ENCODE results near the gene SLC29A3.
"Not testable (repeated sequence)": the region's sequence is repeated elsewhere in the genome, so short reads cannot be mapped to it uniquely, and the experiment has no call there.

SLC29A3 gene

DNA sequence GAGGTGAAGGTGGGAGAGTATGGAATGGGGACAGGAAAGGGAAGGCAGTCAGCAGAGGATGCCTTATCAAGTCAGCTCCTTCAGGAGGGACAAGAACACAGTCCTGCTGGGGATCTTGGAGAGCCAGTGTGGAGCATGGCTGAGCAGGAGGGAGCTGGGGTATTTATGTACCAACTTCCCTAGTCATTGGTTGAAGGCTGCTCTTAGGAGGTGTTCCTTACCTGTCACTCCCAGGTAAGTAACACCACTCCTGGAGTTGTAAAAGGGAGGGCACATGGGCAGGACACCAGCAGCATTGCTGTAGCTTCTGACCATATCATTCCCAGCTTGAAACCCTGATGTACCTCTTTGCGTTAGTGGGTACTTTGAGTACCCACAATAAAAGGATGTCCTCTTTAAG is 29.8 kb downstream of the SLC29A3 start:
- no peak for DNase-seq

DNA sequence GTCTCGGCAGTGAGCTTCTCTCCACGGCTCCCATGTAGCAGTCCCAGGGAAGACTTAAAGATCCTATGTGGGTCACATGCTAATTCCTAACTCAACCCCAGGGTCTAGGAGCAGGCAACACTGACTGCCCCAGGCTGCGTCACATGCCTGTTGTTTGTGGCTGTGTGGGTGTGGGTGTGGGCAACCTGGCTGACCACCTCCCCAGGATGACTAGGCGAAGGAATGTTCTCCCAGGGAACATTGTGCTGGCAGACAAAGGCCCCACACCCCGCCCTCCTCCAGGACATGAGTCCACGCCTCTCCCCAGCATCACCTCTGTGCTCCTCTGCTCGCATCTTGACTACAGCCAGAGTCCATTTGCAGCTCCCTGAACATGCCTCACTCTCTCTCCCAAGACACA is 30.3 kb downstream of the SLC29A3 start:
- no peak for DNase-seq

DNA sequence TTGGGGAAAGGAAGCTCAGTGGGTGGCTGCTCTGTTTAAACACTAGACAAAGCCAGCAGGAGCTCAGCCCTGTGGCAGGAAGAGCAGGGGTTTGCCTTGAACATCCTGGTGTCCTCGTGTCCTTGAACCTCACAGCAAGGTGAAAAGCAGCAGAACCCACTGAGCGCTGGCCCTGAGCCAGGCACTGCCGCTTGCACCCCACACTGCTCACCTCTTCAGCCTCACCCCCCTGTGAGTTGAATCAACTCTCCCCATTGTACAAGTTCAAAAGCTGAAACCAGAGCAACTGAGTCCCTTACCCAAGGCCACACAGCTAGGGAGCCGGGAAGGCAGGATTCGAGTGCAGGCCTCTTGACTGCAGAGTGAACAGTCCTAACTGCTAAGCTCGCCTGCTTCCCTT is 32.0 kb downstream of the SLC29A3 start:
- DNase-seq: no peak

DNA sequence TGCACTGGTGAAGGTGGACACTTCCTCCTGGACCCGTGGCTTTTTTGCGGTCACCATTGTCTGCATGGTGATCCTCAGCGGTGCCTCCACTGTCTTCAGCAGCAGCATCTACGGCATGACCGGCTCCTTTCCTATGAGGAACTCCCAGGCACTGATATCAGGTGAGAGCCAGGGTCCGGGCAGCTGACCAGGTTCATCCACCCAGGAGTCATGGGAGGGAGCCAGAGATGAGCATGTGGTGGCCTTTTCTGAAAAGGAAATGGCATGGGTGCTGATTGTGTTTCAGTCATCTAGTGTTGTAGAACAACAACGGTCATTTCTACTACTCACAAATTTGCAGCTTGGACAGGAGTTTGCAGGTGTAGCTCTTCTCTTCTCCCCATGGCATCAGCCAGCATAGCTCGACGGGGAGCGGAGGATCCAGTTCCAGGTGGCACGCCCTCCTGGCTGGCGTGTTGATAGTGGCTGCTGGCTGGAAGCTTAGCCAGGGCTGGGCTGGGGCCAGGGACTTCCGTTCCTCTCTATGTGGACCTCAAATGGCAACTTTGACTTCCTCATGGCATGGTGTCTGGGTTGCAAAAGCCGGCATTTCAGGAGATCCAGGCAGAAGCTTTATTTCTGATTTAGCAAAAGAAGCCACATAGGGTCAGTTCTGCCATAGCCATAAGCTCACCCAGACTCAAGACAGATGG is 32.7 kb downstream of the SLC29A3 start:
- DNase-seq: no peak

DNA sequence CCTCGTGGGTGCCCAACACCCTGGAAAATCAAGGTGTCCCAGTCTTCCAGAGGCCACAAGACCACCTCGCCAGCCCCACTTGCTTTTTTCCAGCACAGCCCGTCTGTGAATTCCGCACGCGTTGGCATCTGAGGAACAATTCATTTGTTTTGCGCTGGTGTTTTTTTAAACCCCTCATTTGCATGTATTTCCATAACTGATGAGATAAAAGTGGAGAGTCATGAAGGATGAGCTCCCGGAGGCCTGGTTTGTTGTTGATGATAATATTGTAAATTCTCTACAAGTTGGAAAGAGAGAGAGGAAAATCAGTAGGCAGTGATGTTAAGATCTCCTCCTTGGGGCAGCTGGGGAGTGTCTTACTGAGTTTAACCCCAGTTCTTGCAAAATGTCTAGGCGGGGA is 34.6 kb downstream of the SLC29A3 start:
- no peak for DNase-seq

DNA sequence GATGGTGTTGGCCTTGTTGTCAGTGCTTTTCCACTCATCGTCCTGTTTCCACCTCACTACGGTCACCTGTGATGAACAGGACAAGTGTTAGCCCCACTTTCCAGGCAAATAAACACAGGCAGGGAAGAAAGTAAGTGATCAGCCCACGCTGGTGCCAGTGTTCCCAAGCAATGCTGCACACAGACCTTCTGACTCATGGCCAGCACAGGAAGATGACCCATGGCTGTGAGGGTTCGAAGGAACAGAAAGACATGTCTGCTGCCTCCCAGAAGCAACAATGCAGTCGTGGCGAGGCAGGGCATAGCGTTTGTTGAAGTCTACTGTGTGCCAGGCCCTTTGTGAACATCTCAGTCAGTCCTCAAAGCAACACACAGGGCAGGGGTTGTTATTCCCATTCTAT is 35.7 kb downstream of the SLC29A3 start:
- DNase-seq: no peak

DNA sequence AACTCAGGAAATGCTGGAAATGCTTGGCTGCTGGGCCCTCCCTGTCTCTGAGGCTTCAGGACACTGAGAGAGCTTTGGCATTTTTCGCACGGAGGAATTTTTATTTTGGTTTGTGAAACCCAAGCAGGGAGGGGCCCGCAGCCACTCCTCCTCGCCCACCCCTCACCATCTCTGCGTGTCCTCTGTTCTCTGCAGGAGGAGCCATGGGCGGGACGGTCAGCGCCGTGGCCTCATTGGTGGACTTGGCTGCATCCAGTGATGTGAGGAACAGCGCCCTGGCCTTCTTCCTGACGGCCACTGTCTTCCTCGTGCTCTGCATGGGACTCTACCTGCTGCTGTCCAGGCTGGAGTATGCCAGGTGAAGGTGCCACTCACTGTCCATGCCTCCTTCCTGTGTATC is 36.8 kb downstream of the SLC29A3 start:
- no peak for DNase-seq

DNA sequence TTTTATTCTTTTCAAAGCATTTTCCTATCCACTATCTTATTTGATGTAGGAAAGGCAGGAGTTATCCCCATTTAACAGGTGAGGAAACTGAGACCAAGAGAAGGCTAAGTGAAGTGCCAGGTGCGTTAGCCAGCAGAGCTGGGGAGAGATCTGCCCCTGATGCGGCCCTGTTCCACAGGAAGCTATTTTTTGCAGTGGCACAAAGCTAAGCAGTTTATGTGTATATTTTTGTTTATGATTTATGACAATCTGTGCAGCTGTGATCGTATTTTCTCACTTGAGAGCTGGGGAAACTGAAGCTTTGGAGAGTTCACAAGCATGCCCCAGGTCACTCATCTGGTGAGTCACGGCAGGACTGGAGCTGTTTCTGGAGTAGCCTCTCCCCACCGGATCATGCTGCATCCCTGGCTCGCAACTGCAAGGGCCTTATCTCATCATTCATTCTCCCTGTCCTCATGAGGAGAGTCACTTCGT is 38.8 kb downstream of the SLC29A3 start:
- DNase-seq: no peak

DNA sequence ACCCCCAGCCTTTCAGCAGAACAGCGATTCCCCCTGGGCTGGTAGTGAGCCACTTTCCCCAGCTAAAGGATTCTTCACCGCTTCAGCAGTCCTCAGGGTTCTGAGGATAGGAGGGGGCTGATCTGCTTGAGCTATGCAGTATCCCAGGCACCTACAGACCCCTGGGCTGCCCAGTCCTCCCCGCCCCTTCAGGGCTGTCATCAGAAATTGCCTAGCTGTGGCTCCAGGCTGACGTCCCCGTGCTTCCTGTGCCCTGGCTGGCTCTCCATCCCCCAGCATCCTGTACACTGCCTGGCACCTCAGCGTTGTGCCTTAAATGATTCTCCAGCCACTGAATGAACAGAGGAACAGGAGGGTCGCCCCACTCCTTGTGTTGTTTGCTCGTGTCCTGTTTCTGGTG is 39.2 kb downstream of the SLC29A3 start:
- DNase-seq: no peak

DNA sequence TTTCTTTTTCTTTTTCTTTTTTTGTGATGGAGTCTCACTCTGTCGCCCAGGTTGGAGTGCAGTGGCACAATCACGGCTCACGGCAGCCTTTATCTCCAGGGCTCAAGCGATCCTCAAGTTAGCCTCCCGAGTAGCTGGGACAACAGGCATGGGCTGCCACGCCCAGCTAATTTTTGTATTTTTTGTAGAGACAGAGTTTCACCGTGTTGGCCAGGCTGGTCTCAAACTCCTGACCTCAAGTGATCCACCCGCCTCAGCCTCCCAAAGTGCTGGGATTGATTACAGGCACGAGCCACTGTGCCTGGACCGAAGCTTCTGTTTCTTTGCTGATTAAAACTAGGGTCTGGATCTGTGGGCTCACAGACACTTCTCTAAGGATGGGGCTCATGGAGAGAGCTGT is 39.8 kb downstream of the SLC29A3 start:
- DNase-seq: not testable (repeated sequence)

DNA sequence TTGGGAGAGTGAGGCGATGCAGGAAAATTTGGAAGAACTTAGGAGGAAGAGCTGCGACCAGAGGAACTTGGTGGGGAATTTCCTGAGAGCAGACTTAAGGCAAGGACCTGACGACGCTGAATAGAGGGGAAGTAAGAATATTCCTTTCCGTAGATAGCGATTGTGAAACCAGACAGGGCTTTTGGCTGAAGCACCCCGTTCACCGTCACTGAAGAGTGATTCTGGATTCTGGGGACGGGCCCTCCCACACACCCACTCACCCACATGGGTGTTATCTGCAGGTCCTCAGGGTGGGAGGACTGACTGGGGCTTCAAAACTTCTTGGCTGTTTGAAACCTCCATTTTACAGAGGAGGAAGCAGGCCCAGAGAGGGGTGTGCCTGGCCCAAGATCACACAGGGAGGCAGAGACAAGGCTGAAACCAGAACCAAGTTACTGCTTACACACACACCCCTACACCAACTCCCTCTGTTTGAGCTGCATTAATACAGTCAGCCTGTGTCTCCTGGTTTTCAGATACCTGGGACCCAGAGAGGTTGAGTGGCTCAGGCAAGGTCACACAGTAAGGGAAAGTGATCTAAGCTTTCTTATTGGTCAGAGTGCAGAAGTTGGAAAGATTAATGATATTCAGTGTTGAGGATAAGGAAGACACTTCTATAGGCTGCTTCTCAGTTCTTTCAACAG is 40.4 kb downstream of the SLC29A3 start:
- no peak for DNase-seq

DNA sequence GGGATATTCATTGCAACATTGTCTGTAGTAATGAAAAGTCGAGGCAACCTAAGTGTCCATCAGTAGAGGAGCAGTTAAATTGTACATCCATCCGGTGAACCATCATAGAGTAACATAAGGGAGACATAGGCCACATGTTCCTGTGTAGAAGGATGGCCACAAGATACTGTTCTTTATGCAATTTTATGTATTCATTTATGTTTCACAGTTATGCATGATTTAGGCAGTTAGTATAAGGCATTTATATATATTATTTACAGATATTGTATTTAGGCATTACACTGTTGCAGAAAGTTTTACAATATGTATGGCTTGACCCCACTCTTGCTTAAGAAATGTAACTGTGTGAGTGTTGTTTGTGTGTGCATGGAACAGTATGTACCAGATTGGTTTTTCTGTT is 41.7 kb downstream of the SLC29A3 start:
- no peak for DNase-seq

DNA sequence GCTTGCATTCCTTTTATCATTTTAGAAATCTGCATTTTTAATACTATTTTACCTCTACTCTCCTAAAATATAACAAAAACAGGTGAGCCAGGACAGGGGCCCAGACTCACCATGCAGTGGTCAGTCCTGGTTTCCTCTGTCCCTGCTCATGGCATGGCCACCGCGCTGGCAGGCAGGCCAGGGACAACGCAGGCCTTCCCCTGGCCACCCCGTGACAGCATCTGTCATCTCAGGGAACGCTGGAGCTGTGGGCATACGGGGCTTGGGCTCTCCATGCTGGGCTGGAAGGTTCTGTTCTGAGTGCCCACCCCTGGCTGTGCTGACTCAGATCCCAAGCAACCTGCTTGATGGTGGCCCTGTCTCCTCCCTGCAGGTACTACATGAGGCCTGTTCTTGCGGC is 42.5 kb downstream of the SLC29A3 start:
- DNase-seq: no peak

DNA sequence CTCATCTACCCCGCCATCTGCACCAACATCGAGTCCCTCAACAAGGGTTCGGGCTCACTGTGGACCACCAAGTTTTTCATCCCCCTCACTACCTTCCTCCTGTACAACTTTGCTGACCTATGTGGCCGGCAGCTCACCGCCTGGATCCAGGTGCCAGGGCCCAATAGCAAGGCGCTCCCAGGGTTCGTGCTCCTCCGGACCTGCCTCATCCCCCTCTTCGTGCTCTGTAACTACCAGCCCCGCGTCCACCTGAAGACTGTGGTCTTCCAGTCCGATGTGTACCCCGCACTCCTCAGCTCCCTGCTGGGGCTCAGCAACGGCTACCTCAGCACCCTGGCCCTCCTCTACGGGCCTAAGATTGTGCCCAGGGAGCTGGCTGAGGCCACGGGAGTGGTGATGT is 43.1 kb downstream of the SLC29A3 start:
- DNase-seq: no peak

DNA sequence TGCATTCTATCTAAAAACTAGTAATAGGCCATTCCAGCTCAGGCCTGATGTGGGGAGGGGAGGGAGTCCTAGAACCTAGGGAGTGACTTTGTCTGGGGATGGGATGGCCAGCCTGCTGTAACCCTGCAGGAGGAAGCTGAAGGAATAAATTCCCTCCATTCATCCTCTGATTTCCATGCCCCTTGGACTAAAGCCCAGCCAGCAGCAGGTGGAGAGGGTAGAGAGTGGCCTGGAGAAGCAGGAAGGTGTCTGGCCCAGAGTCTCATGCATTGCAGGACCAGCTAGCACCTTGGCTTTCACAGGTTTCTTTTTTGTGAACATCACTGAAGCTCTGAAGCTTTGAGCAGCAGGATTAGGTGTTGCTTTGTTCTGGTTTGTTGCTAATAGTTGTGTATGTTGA is 44.9 kb downstream of the SLC29A3 start:
- DNase-seq: no peak

DNA sequence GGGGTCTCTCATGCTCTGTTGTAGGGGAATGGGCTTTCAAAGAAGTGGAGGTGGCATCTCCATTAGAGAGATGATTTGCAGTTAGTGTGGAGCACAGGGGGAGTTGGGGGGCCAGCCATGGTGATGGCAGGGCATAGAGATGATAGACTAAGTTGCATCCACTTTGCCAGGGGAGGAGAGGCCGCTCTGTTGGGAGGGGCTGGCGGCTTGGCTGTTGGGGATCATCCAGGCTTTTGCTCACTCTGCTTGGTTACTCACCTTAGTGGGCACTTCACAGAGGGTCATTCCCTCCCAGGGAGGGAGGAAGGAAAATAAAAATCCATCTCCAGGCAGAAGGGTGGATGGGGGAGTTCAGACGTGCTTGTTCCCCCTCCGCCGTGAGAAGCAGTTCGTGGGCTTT is 46.3 kb downstream of the SLC29A3 start:
- DNase-seq: no peak

DNA sequence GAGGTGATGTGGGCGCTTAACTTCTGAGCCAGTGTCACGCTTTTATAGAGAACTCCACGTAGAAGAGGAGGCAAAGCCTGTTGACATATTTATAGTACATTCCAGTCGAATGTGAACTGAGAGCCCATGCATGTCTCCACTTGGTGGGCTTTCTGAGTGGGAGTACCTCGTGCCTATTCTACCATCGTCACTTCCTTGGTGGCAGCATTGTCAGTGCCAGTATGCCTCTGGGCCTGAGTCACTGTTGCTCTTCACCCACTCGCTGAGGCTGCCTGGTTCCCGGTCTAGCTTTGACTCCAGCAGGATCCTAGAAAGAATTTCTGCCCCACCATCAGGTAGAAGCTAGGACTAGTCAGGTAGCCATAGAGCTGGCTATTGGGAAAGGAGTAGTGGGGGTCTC is 47.6 kb downstream of the SLC29A3 start:
- no peak for DNase-seq

DNA sequence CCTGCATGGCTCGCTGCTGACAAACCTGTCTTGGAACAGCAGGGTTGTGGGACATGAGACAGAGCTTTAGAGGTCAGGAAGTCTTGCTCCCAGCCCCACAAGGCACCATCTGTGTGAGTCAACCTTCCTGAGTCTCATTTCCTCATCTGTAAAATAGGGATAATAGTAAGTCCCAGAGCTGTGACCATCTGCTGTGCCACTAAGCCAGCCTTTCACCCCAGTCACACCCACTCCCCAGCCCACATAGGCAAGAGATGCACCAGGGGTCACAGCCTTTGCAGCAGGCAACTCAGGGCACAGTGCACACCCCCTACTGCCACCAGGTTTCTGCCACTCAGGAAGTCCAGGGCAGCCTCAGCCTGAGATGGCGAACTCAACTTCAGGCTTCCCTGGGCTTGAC is 48.2 kb downstream of the SLC29A3 start:
- no peak for DNase-seq

DNA sequence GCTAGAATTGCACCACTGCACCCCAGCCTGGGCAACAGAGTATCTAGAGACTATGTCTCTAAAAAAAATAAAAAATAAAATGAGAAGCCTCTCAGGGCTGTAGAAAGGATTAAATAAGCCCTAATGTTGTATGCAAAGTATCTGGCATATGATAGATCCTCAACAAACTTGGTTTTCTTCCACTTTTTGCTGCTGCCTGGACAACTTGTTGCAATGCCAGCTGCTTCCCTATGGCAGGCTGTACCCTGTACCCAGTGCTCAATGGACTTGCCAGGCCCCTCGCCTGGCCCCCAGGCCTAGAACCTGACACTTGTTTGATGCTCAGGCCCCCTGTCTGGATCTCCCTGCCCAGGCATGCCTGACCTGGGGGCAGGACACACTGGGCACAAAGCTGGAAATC is 49.1 kb downstream of the SLC29A3 start:
- DNase-seq: no peak

DNA sequence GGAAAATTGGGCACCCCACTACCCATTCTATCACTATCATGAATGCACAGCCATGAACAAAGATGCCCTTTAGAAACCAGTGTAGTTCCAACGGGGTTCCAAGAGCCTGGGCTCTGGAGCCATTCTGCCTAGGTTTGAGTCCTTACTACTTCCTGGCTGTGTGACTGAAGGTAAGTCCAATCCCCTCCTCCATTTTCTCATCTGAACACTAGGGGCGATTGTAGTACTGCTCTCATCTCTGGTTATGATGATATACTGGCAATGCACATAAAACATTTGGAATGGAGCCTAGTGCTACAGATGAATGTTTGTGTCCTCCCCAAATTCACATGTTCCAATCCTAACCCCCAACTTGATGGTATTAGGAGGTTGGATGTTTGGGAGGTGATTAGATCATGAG is 49.6 kb downstream of the SLC29A3 start:
- DNase-seq: no peak

DNA sequence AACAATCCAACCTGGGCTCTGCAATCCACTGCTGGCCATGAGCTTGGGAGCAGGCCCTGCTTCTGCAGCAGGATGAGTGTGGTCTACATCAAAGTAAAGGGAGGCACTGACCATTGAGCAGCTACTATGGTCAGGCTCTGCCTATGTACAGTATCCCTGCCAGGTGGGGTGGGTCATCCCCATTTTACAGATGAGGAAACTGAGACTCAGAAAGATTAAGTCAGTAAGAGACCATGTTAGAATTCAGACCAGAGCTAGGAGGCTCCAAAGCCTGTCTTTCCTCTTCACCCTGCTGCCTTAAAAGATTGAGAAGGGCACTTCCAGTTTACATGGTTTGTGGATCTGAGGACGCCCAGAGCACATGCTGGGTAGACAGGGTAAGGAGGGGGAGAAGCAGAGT is 50.5 kb downstream of the SLC29A3 start:
- DNase-seq: no peak

DNA sequence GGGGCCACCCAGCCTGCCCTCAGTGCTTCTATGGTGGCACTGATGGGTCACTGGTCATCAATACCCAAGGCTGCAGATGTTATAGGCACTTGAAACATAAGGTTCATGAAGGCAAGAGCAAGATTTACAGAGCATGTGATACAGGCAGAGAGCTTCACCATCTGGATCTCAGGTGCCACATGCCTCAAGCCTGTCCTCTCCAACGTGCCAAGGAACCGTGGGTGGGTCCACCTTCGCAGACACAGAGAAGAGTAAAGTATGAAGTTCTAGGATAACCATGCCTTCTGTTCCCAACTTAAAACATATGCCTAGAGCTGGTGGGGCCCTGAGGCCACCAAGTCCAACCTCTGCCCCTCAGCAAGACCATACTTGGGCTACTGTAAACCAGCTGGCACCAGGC is 51.0 kb downstream of the SLC29A3 start:
- DNase-seq: no peak

DNA sequence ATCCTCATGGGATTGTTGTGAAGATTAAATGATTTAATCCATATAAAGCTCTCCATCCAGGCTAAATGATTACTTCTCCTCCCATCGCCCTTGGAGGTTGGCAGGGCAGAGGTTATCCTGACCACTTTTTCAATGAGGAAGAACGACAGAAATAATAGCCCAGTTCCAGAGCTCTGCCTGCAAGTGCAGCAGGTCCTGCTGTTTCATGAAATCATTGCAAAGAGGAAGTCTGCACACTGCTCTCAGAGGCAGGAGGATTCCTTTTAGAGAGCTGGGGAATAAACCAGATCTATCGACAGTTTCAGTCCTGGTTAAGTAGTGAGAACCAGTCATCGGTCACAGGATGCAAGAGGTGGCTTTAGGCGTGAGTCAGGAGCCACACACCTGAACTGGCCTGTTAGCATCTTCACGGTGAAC is 52.7 kb downstream of the SLC29A3 start:
- no peak for DNase-seq

DNA sequence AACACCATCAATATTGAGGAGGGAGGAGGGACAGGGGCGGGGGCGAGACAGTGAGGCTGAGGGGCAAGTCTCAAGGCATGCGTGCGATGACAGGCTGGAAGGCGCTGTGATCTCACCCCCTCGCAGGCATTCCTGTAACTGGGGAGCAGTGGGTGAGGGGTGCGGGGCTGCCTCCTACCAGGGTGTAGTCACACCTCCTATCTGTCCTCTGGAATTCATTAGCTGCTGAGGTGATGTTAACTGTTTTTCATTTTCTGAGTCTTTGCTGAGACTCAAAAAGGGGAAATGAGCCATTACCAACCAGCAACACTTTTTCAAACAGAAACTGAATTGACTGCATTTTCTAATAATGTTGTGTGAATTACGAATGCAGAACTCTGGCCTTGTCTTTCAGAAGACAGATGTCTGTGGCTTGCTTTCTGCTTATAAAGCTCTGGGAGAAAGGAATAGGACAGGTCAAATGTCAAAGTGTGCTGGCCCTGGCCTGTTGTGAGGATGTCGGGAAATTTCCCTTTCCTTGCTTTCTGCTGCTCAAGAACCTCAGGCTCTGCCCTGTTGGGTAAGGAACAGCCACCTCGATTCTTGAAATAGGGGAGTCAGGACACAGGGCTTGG is 53.9 kb downstream of the SLC29A3 start:
- DNase-seq: no peak

Measured in activated CD4-positive, CD25-positive, alpha-beta regulatory T cell treated with anti-CD3 and anti-CD28 coated beads, Interleukin-2, amount 50 U/mL, for 72 hours (primary cell).